ENCODE results near the gene PHF21B.

Gene PHF21B

GRCh38 chr22:45014654-45015053 lies 4.8 kb upstream of the PHF21B start:
- Histone ChIP-seq H3K27ac (ENCODE audit: low read depth, low read length, poor library complexity, severe bottlenecking) (no peak overlapping the region), H3K36me3 (ENCODE audit: insufficient read depth, low read length) (no peaks in the 10 kb centered on the region), H3K4me1 (ENCODE audit: insufficient read depth, low read length, severe bottlenecking) (peaks cover 6% of the 10 kb centered on the region), H3K79me2 (ENCODE audit: insufficient read depth, low read length) (no peaks in the 10 kb centered on the region), H4K20me1 (ENCODE audit: insufficient read depth, low read length) (no peaks in the 10 kb centered on the region), H3K4me2 (ENCODE audit: low read length) (no peak overlapping the region), H3K4me3 (ENCODE audit: low read depth, low read length, poor library complexity, severe bottlenecking) (no peak overlapping the region), H2AFZ (ENCODE audit: low read length) (no peak overlapping the region), H3K9me3 (ENCODE audit: low read length) (no peaks in the 10 kb centered on the region), H3K9ac (ENCODE audit: low read length) (no peak overlapping the region), H3K9me2 (ENCODE audit: low read depth, low read length) (no peaks in the 10 kb centered on the region), H3F3A (ENCODE audit: insufficient read depth, low read length) (no peaks in the 10 kb centered on the region), H3K27me3 (ENCODE audit: insufficient read depth, low read length) (no peaks in the 10 kb centered on the region)
- TF ChIP-seq EZH2 (IDR thresholded peaks at IDR 0.05; ENCODE audit: borderline replicate concordance, low read length) (no peak), CTCF (IDR thresholded peaks at IDR 0.05; ENCODE audit: low read length) (no peak)

GRCh38 chr22:45013138-45013537 lies 3.3 kb upstream of the PHF21B start:
- Histone ChIP-seq H3K4me2 (ENCODE audit: low read length) (no peak overlapping the region), H3K27me3 (ENCODE audit: insufficient read depth, low read length) (no peaks in the 10 kb centered on the region), H3K9me2 (ENCODE audit: low read depth, low read length) (no peaks in the 10 kb centered on the region), H3K9ac (ENCODE audit: low read length) (no peak overlapping the region), H3K27ac (ENCODE audit: low read depth, low read length, poor library complexity, severe bottlenecking) (no peak overlapping the region), H3K4me1 (ENCODE audit: insufficient read depth, low read length, severe bottlenecking) (peaks cover 6% of the 10 kb centered on the region), H3K9me3 (ENCODE audit: low read length) (no peaks in the 10 kb centered on the region), H3K36me3 (ENCODE audit: insufficient read depth, low read length) (no peaks in the 10 kb centered on the region), H3K4me3 (ENCODE audit: low read depth, low read length, poor library complexity, severe bottlenecking) (no peak overlapping the region), H3K79me2 (ENCODE audit: insufficient read depth, low read length) (no peaks in the 10 kb centered on the region), H4K20me1 (ENCODE audit: insufficient read depth, low read length) (no peaks in the 10 kb centered on the region), H3F3A (ENCODE audit: insufficient read depth, low read length) (no peaks in the 10 kb centered on the region), H2AFZ (ENCODE audit: low read length) (no peak overlapping the region)
- no peak for TF ChIP-seq EZH2 (IDR thresholded peaks at IDR 0.05; ENCODE audit: borderline replicate concordance, low read length)
- TF ChIP-seq CTCF (IDR thresholded peaks at IDR 0.05; ENCODE audit: low read length): no peak

- peak overlapping the region; percentile 97; the same call in 1 of the 2 replicates for H2AFZ ChIP-seq (ENCODE audit: low read length)
- H3K4me1 ChIP-seq (ENCODE audit: insufficient read depth, low read length, severe bottlenecking): peaks cover 6% of the 10 kb centered on the region
- peak overlapping the region; percentile 71 for H3K9ac ChIP-seq (ENCODE audit: low read length)
- H4K20me1 ChIP-seq (ENCODE audit: insufficient read depth, low read length): no peaks in the 10 kb centered on the region
- no peaks in the 10 kb centered on the region for H3K9me2 ChIP-seq (ENCODE audit: low read depth, low read length)
- H3K27me3 ChIP-seq (ENCODE audit: insufficient read depth, low read length): no peaks in the 10 kb centered on the region
- H3K79me2 ChIP-seq (ENCODE audit: insufficient read depth, low read length): no peaks in the 10 kb centered on the region
- H3K9me3 ChIP-seq (ENCODE audit: low read length): no peaks in the 10 kb centered on the region
- no peaks in the 10 kb centered on the region for H3F3A ChIP-seq (ENCODE audit: insufficient read depth, low read length)
- no peaks in the 10 kb centered on the region for H3K36me3 ChIP-seq (ENCODE audit: insufficient read depth, low read length)
- H3K4me3 ChIP-seq (ENCODE audit: low read depth, low read length, poor library complexity, severe bottlenecking): peak overlapping the region; percentile 67
- no peak for TF ChIP-seq EZH2 (IDR thresholded peaks at IDR 0.05; ENCODE audit: borderline replicate concordance, low read length)
- no peak for TF ChIP-seq CTCF (IDR thresholded peaks at IDR 0.05; ENCODE audit: low read length)
- peak overlapping the region; percentile 82 for H3K4me2 ChIP-seq (ENCODE audit: low read length)
- H3K27ac ChIP-seq (ENCODE audit: low read depth, low read length, poor library complexity, severe bottlenecking): no peak overlapping the region
Measured at GRCh38 chr22:45010532-45010900, 711 bp upstream of the PHF21B start.
